Liver (tissue), 9 donors: Measurements from ENCODE around the gene TRPC4AP. TPM values are rescaled to one million over a fixed set of nuclear protein-coding genes. Genes with fewer than 3 reads are reported as not detected.

ENCODE experiments used
- DNase-seq: peaks from one replicate; pipeline ENCODE4 v3.0.0-alpha.2; 2017; ENCODE audit warnings: low spot score
- H3K27ac ChIP-seq, 2 donors: one replicate each; pipeline ENCODE4 v1.7.0; 2013; ENCODE audit warnings: inconsistent platforms in 2 of 2, low read length in 2 of 2, control low read depth in 1 of 2, low read depth in 1 of 2, mild to moderate bottlenecking in 1 of 2
- H3K27me3 ChIP-seq, 4 donors: one replicate each; pipeline versions ENCODE4 v1.6.1 to v1.7.0; 2013; ENCODE audit warnings: low read length in 3 of 4, inconsistent platforms in 1 of 4, mild to moderate bottlenecking in 1 of 4, moderate library complexity in 1 of 4; ENCODE audit not compliant: control insufficient read depth in 4 of 4, insufficient read depth in 4 of 4
- H3K36me3 ChIP-seq, 4 donors: one replicate each; pipeline versions ENCODE4 v1.6.1 to v1.7.0; 2013; ENCODE audit warnings: low read length in 3 of 4, mild to moderate bottlenecking in 3 of 4, low read depth in 1 of 4, moderate library complexity in 1 of 4; ENCODE audit not compliant: control insufficient read depth in 4 of 4, insufficient read depth in 3 of 4
- H3K4me1 ChIP-seq, 4 donors: one replicate each; pipeline versions ENCODE4 v1.6.1 to v1.7.0; 2013; ENCODE audit warnings: low read length in 3 of 4, mild to moderate bottlenecking in 3 of 4, moderate library complexity in 1 of 4; ENCODE audit not compliant: control insufficient read depth in 4 of 4, insufficient read depth in 4 of 4
- H3K4me3 ChIP-seq, 3 donors: one replicate each; pipeline versions ENCODE4 v1.6.1 to v1.7.0; 2013; ENCODE audit warnings: low read length in 3 of 3, control low read depth in 1 of 3, low read depth in 1 of 3, mild to moderate bottlenecking in 1 of 3
- H3K9ac ChIP-seq, 2 donors: one replicate each; pipeline ENCODE4 v1.7.0; 2013; ENCODE audit warnings: low read length in 2 of 2, mild to moderate bottlenecking in 2 of 2, moderate library complexity in 2 of 2, control low read depth in 1 of 2, low read depth in 1 of 2
- H3K9me3 ChIP-seq, 4 donors: one replicate each; pipeline versions ENCODE4 v1.6.1 to v1.7.0; 2013; ENCODE audit warnings: low read length in 3 of 4; ENCODE audit not compliant: control insufficient read depth in 4 of 4
- EGR1 ChIP-seq, 2 donors: IDR thresholded peaks; 2 replicates each; pipeline ENCODE4 v1.6.1; 2016 to 2018; ENCODE audit warnings: antibody characterized with exemption in 2 of 2, low read depth in 2 of 2
- FOXA1 ChIP-seq: IDR thresholded peaks from 2 replicates; pipeline ENCODE4 v1.6.1; 2016; ENCODE audit warnings: antibody characterized with exemption
- FOXA2 ChIP-seq: IDR thresholded peaks from 2 replicates; pipeline ENCODE4 v1.6.1; 2016; ENCODE audit warnings: antibody characterized with exemption
- GABPA ChIP-seq, 2 donors: IDR thresholded peaks in 1 of 2; conservative IDR thresholded peaks in 1 of 2; 2 replicates each; pipeline ENCODE4 v1.6.1; 2016; ENCODE audit warnings: antibody characterized with exemption in 2 of 2, mild to moderate bottlenecking in 1 of 2, moderate library complexity in 1 of 2
- HNF4A ChIP-seq, 2 donors: conservative IDR thresholded peaks; 2 replicates each; pipeline ENCODE4 v1.6.1; 2016; ENCODE audit warnings: antibody characterized with exemption in 2 of 2, mild to moderate bottlenecking in 2 of 2
- HNF4G ChIP-seq: IDR thresholded peaks from 2 replicates; pipeline ENCODE4 v1.6.1; 2016; ENCODE audit warnings: antibody characterized with exemption
- JUND ChIP-seq, 2 donors: IDR thresholded peaks; 2 replicates each; pipeline ENCODE4 v1.6.1; 2016; ENCODE audit warnings: antibody characterized with exemption in 2 of 2
- MAX ChIP-seq: IDR thresholded peaks from 2 replicates; pipeline ENCODE4 v1.6.1; 2016; ENCODE audit warnings: antibody characterized with exemption
- NR2F2 ChIP-seq: IDR thresholded peaks from 2 replicates; pipeline ENCODE4 v1.6.1; 2016; ENCODE audit warnings: antibody characterized with exemption
- REST ChIP-seq: IDR thresholded peaks from 2 replicates; pipeline ENCODE4 v1.6.1; 2016; ENCODE audit warnings: antibody characterized with exemption, mild to moderate bottlenecking
- RXRA ChIP-seq, 2 donors: IDR thresholded peaks; 2 replicates each; pipeline ENCODE4 v1.6.1; 2017 to 2018; ENCODE audit warnings: antibody characterized with exemption in 2 of 2, mild to moderate bottlenecking in 1 of 2
- SP1 ChIP-seq: IDR thresholded peaks from 2 replicates; pipeline ENCODE4 v1.6.1; 2018; ENCODE audit warnings: antibody characterized with exemption, mild to moderate bottlenecking
- TAF1 ChIP-seq: conservative IDR thresholded peaks from 2 replicates; pipeline ENCODE4 v1.6.1; 2016; ENCODE audit warnings: antibody characterized with exemption, mild to moderate bottlenecking
- WGBS: extraction: QIAGEN DNeasy Blood & Tissue Kit; methylation state at CpG from one replicate; pipeline ENCODE4 v1.1.7; 2013; 5-methylcytosine and 5-hydroxymethylcytosine counted together
- polyA plus RNA-seq, 2 donors: library from polyadenylated mRNA; stranded (reverse) in 1 of 2; unstranded in 1 of 2; fragments of 200-250 nt in 1 of 2; fragments of >200 nt in 1 of 2; fragmentation: Nextera tagmentation in 1 of 2; extraction: Ambion mirVana in 1 of 2; gene quantifications; one replicate each; pipeline versions ENCODE4 v1.2.1 to v1.2.3, GENCODE V29; 2013 to 2015
- total RNA-seq, 2 donors: library from RNA; depleted of rRNA; stranded (reverse); fragments of >200 nt; gene quantifications; one replicate each; pipeline ENCODE4 v1.2.3, GENCODE V29; 2014
- TF ChIP-seq, protein P1 (sequence below): IDR thresholded peaks from 2 replicates; pipeline ENCODE4 v1.6.1; 2016; ENCODE audit warnings: antibody characterized with exemption
- TF ChIP-seq, protein P2 (sequence below): IDR thresholded peaks from 2 replicates; pipeline ENCODE4 v1.6.1; 2016; ENCODE audit warnings: antibody characterized with exemption
- donor health status: healthy.
- donor health status: healthy.
- donor health status: healthy.
- donor health status: healthy.
- donor health status: healthy.

The TRPC4AP gene
- total and polyA plus RNA-seq, 4 donors, result 26.3 to 57.2 (median 33.8) TPM

GRCh38 chr20:34978092-34978744, 114.4 kb downstream of the TRPC4AP start:
- no peaks in the 10 kb centered on the region for H3K4me1 ChIP-seq
- H3K27me3 ChIP-seq, result no peaks in the 10 kb centered on the region

GRCh38 chr20:34977365-34978091, 115.1 kb downstream of the TRPC4AP start:
- no peaks in the 10 kb centered on the region for H3K9me3 ChIP-seq
- DNase-seq, result no peak
- H3K36me3 ChIP-seq, result no peaks in the 10 kb centered on the region
- H3K9ac ChIP-seq, result no peak overlapping the region
- H3K4me3 ChIP-seq, result no peak overlapping the region
- no peaks in the 10 kb centered on the region for H3K27me3 ChIP-seq
- no peak overlapping the region for H3K27ac ChIP-seq
- no peaks in the 10 kb centered on the region for H3K4me1 ChIP-seq
- 75% methylated on average over 17 of the region's 17 CpGs for WGBS
- no peak for TF ChIP-seq HNF4A (conservative IDR thresholded peaks at IDR 0.05)
- no peak for TF ChIP-seq MAX
- no peak for TF ChIP-seq SP1
- TF ChIP-seq EGR1 (IDR thresholded peaks at IDR 0.05; ENCODE audit: low read depth in 2 of 2), result no peak
- TF ChIP-seq, protein P1, sequence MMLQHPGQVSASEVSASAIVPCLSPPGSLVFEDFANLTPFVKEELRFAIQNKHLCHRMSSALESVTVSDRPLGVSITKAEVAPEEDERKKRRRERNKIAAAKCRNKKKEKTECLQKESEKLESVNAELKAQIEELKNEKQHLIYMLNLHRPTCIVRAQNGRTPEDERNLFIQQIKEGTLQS, result no peak
- TF ChIP-seq NR2F2, result no peak
- TF ChIP-seq FOXA2, result no peak
- TF ChIP-seq HNF4G, result no peak
- no peak for TF ChIP-seq GABPA (IDR thresholded peaks at IDR 0.05 in 1 of 2, conservative IDR thresholded peaks at IDR 0.05 in 1 of 2)
- TF ChIP-seq, protein P2, sequence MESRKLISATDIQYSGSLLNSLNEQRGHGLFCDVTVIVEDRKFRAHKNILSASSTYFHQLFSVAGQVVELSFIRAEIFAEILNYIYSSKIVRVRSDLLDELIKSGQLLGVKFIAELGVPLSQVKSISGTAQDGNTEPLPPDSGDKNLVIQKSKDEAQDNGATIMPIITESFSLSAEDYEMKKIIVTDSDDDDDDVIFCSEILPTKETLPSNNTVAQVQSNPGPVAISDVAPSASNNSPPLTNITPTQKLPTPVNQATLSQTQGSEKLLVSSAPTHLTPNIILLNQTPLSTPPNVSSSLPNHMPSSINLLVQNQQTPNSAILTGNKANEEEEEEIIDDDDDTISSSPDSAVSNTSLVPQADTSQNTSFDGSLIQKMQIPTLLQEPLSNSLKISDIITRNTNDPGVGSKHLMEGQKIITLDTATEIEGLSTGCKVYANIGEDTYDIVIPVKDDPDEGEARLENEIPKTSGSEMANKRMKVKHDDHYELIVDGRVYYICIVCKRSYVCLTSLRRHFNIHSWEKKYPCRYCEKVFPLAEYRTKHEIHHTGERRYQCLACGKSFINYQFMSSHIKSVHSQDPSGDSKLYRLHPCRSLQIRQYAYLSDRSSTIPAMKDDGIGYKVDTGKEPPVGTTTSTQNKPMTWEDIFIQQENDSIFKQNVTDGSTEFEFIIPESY, result no peak
- no peak for TF ChIP-seq RXRA (IDR thresholded peaks at IDR 0.05)

More at GRCh38 chr20:34978092-34978744, 114.4 kb downstream of the TRPC4AP start:
- 89% methylated on average over 10 of the region's 10 CpGs for WGBS
- Histone ChIP-seq H3K9ac (no peak overlapping the region), H3K36me3 (no peaks in the 10 kb centered on the region), H3K9me3 (no peaks in the 10 kb centered on the region), H3K4me3 (no peak overlapping the region), H3K27ac (no peak overlapping the region)
- TF ChIP-seq, protein P2, result no peak
- TF ChIP-seq FOXA2, result no peak
- TF ChIP-seq HNF4A (conservative IDR thresholded peaks at IDR 0.05), result no peak
- no peak for TF ChIP-seq REST
- no peak for TF ChIP-seq HNF4G
- no peak for TF ChIP-seq MAX
- no peak for TF ChIP-seq FOXA1
- TF ChIP-seq TAF1, result no peak
- no peak for TF ChIP-seq JUND (IDR thresholded peaks at IDR 0.05)
- TF ChIP-seq, protein P1, result no peak
- no peak for TF ChIP-seq RXRA (IDR thresholded peaks at IDR 0.05)
- TF ChIP-seq EGR1 (IDR thresholded peaks at IDR 0.05; ENCODE audit: low read depth in 2 of 2), result no peak
- DNase-seq, result no peak
